ENCODE measurements around the gene PRDM12. TPM values are rescaled to one million over a fixed set of nuclear protein-coding genes. Genes with fewer than 3 reads are reported as not detected.

PRDM12 gene
- total and polyA plus RNA-seq, 2 of the 8 experiments (the other 6 are each of a cell fraction or from before 2014, with no cell fraction given), result 0.14 to 0.22 TPM

- peak; percentile 79 for TF ChIP-seq RBBP5 (IDR thresholded peaks at IDR 0.05; ENCODE audit: borderline replicate concordance, low read depth, low read length)
- peak; percentile 97 for TF ChIP-seq TAF1 (IDR thresholded peaks at IDR 0.05; ENCODE audit: low read depth, low read length)
- no peak for TF ChIP-seq CTCF (IDR thresholded peaks at IDR 0.05; ENCODE audit: control extremely low read depth in 1 of 3, insufficient read depth in 1 of 3, low read depth in 1 of 3, low read length in 3 of 3)
- TF ChIP-seq MAX (IDR thresholded peaks at IDR 0.05), result peak; percentile 93
- peak; percentile 93 for TF ChIP-seq POLR2AphosphoS5 (IDR thresholded peaks at IDR 0.05; ENCODE audit: low read depth, low read length)
- TF ChIP-seq TBP (IDR thresholded peaks at IDR 0.05; ENCODE audit: low read depth, low read length), result peak; percentile 93
- TF ChIP-seq NRF1 (IDR thresholded peaks at IDR 0.05; ENCODE audit: low read depth, low read length), result peak; percentile 95
- no peak for TF ChIP-seq EZH2 (IDR thresholded peaks at IDR 0.05; ENCODE audit: low read depth, low read length, severe bottlenecking)
- no peak for TF ChIP-seq EP300 (IDR thresholded peaks at IDR 0.05; ENCODE audit: borderline replicate concordance in 1 of 2, low read depth in 2 of 2, low read length in 2 of 2)
- TF ChIP-seq SP1 (IDR thresholded peaks at IDR 0.05; ENCODE audit: low read depth, low read length), result no peak; the same call in 1 of the 2 replicates
- peak; percentile 47 for TF ChIP-seq SIX5 (IDR thresholded peaks at IDR 0.05; ENCODE audit: low read depth, low read length)
- no peak for TF ChIP-seq SRF (IDR thresholded peaks at IDR 0.05; ENCODE audit: low read depth, low read length)
- no peak for TF ChIP-seq CEBPB (IDR thresholded peaks at IDR 0.05; ENCODE audit: low read depth, low read length)
- TF ChIP-seq GABPA (IDR thresholded peaks at IDR 0.05; ENCODE audit: borderline replicate concordance, insufficient read depth, low read length), result no peak
- TF ChIP-seq JUND (IDR thresholded peaks at IDR 0.05; ENCODE audit: low read length), result no peak
- peak; percentile 93 for TF ChIP-seq PHF8 (conservative IDR thresholded peaks at IDR 0.05; ENCODE audit: low read depth, low read length)
- peak; percentile 90 to 92 for TF ChIP-seq POLR2A (IDR thresholded peaks at IDR 0.05; ENCODE audit: control extremely low read depth in 1 of 2, low read depth in 2 of 2, low read length in 2 of 2)
- TF ChIP-seq SIRT6 (IDR thresholded peaks at IDR 0.05; ENCODE audit: low read length), result no peak
- no peak for TF ChIP-seq NANOG (IDR thresholded peaks at IDR 0.05; ENCODE audit: insufficient read depth, low read depth, low read length, poor library complexity, severe bottlenecking)
- no peak for TF ChIP-seq CTBP2 (IDR thresholded peaks at IDR 0.05; ENCODE audit: borderline replicate concordance, insufficient read depth, insufficient read length, low read length)
- TF ChIP-seq SP2 (IDR thresholded peaks at IDR 0.05; ENCODE audit: low read length), result no peak
- TF ChIP-seq RXRA (IDR thresholded peaks at IDR 0.05; ENCODE audit: insufficient read depth, low read depth, low read length), result no peak
These were observed 29.2 kb downstream of the PRDM12 start, which contains the start of gene EXOSC2 (continued) for GRCh38 chr9:130693426-130694191.
